Sigmoid colon (tissue), 4 donors: ENCODE measurements around the gene CD36.

Experiments used
- EP300 ChIP-seq, 4 donors: sonication (generic); formaldehyde crosslinking; IDR thresholded peaks; one replicate each; pipeline ENCODE4 v1.6.1; 2017; ENCODE audit warnings: antibody characterized with exemption in 4 of 4
- POLR2A ChIP-seq, 2 donors: fragments of 450-650 bp; IDR thresholded peaks; one replicate each; pipeline ENCODE4 v1.6.1; 2016; ENCODE audit warnings: antibody characterized with exemption in 2 of 2, mild to moderate bottlenecking in 2 of 2, moderate library complexity in 2 of 2
- POLR2AphosphoS5 ChIP-seq, 4 donors: sonication (generic); formaldehyde crosslinking; IDR thresholded peaks; one replicate each; pipeline ENCODE4 v1.6.1; 2017; ENCODE audit warnings: antibody characterized with exemption in 4 of 4
- TF ChIP-seq, protein P1 (sequence below), 4 experiments: fragments of 450-650 bp in 3 of 4; fragments of 200-600 bp in 1 of 4; IDR thresholded peaks; one replicate each; pipeline ENCODE4 v1.5.1; 2016 to 2019; ENCODE audit warnings: antibody characterized with exemption in 4 of 4, mild to moderate bottlenecking in 3 of 4, moderate library complexity in 2 of 4

DNA sequence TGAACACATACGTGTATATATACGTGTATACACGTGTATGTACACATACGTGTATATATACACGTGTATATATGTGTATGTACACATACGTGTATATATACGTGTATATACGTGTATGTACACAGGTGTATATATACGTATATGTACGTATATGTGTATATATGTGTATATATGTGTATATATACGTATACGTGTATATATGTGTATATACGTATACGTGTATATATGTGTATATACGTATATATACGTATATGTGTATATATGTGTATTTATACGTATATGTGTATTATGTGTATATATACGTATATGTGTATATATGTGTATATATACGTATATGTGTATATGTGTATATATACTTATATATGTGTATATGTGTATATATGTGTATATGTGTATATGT lies 44.3 kb downstream of the CD36 start:
- TF ChIP-seq, protein P1, sequence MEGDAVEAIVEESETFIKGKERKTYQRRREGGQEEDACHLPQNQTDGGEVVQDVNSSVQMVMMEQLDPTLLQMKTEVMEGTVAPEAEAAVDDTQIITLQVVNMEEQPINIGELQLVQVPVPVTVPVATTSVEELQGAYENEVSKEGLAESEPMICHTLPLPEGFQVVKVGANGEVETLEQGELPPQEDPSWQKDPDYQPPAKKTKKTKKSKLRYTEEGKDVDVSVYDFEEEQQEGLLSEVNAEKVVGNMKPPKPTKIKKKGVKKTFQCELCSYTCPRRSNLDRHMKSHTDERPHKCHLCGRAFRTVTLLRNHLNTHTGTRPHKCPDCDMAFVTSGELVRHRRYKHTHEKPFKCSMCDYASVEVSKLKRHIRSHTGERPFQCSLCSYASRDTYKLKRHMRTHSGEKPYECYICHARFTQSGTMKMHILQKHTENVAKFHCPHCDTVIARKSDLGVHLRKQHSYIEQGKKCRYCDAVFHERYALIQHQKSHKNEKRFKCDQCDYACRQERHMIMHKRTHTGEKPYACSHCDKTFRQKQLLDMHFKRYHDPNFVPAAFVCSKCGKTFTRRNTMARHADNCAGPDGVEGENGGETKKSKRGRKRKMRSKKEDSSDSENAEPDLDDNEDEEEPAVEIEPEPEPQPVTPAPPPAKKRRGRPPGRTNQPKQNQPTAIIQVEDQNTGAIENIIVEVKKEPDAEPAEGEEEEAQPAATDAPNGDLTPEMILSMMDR (IDR thresholded peaks at IDR 0.05), result no peak
- no peak for TF ChIP-seq POLR2AphosphoS5 (IDR thresholded peaks at IDR 0.05)
- TF ChIP-seq EP300 (IDR thresholded peaks at IDR 0.05), result no peak
- TF ChIP-seq POLR2A (IDR thresholded peaks at IDR 0.05), result no peak
